ENCODE measurements around the gene KDM6B.
"Not testable (repeated sequence)": the region's sequence is repeated elsewhere in the genome, so short reads cannot be mapped to it uniquely, and the experiment has no call there.

- TF ChIP-seq POLR2A (IDR thresholded peaks at IDR 0.05; ENCODE audit: low read length); GATA1 (IDR thresholded peaks at IDR 0.05; ENCODE audit: low read depth, low read length): not testable (repeated sequence)
Measured at GRCh38 chr17:7809791-7810343, 24.1 kb upstream of the KDM6B start.
